GM12878 (cell line): ENCODE data around the gene NUMB. TPM values are rescaled to one million over a fixed set of nuclear protein-coding genes. Genes with fewer than 3 reads are reported as not detected.

ENCODE experiments used
- ATAC-seq: fragments of 200-7000 bp; cut with Tn5 transposase; 3 replicates; pipeline ENCODE4 v1.9.1; 2020; ENCODE audit warnings: mild to moderate bottlenecking, moderate library complexity
- BruUV-seq: library from RNA; stranded (reverse); fragments of 400-500 nt; replicated peaks from 2 replicates; lab custom pipeline; 2021; lab: Mats Ljungman, UMichigan
- CTCF ChIA-PET: fragments of 300-600 bp; sonication (Branson Sonifier 250); formaldehyde crosslinking; extraction: SDS; loops from one replicate; lab custom pipeline; 2021; ENCODE audit warnings: inconsistent platforms; lab: Yijun Ruan, JAX
- POLR2A ChIA-PET: fragments of 350-600 bp; formaldehyde crosslinking; extraction: SDS; loops from one replicate; lab custom pipeline; 2021; ENCODE audit warnings: inconsistent platforms; lab: Charles Lee
- RAD21 ChIA-PET: fragments of 300-600 bp; sonication (Branson Sonifier 250); formaldehyde crosslinking; loops from one replicate; lab custom pipeline; 2023; ENCODE audit warnings: antibody characterized with exemption; ENCODE audit not compliant: unreplicated experiment; lab: Charles Lee
- SMC1A ChIA-PET: fragments of 300-600 bp; sonication (Branson Sonifier 250); formaldehyde crosslinking; loops from one replicate; lab custom pipeline; 2023; ENCODE audit not compliant: unreplicated experiment, uncharacterized antibody; lab: Charles Lee
- DNase-seq: peaks from one replicate; pipeline ENCODE4 v3.0.0-alpha.2; 2011; ENCODE audit warnings: low read depth, low spot score
- FAIRE-seq: peaks from 3 replicates; lab custom pipeline; 2011; peaks lifted over from hg19 to GRCh38; lab: Jason Lieb, UNC
- H2AFZ ChIP-seq: 2 replicates; pipeline ENCODE4 v1.6.0; 2011; ENCODE audit warnings: low read depth, low read length, control low read depth; ENCODE audit not compliant: control insufficient read depth
- H3K27ac ChIP-seq: 2 replicates; pipeline ENCODE4 v1.5.1; 2011; ENCODE audit warnings: control low read depth; ENCODE audit not compliant: control insufficient read depth, insufficient read depth
- H3K27me3 ChIP-seq, 2 experiments: replicated peaks in 1 of 2; 2 replicates each; pipeline versions ENCODE4 v1.6.0 to v1.6.1; 2011; ENCODE audit warnings: low read length in 1 of 2; ENCODE audit not compliant: control insufficient read depth in 2 of 2, insufficient read depth in 2 of 2
- H3K36me3 ChIP-seq, 2 experiments: 2 replicates each; pipeline ENCODE4 v1.5.1; 2011; ENCODE audit warnings: low read length in 1 of 2; ENCODE audit not compliant: control insufficient read depth in 2 of 2, insufficient read depth in 2 of 2
- H3K4me1 ChIP-seq: 2 replicates; pipeline ENCODE4 v1.6.1; 2011; ENCODE audit warnings: mild to moderate bottlenecking, low read length, moderate library complexity, mixed read lengths; ENCODE audit not compliant: control insufficient read depth, insufficient read depth
- H3K4me2 ChIP-seq: 2 replicates; pipeline ENCODE4 v1.6.0; 2011; ENCODE audit warnings: control low read depth; ENCODE audit not compliant: control insufficient read depth, insufficient read depth
- H3K4me3 ChIP-seq: fragments of 200-600 bp; sonication (generic); 2 replicates; pipeline ENCODE4 v1.5.1; 2016
- H3K79me2 ChIP-seq: 2 replicates; pipeline ENCODE4 v1.6.0; 2011; ENCODE audit warnings: low read length; ENCODE audit not compliant: control insufficient read depth, insufficient read depth
- H3K9ac ChIP-seq: 2 replicates; pipeline ENCODE4 v1.8.0; 2011; ENCODE audit warnings: low read length, control low read depth, mixed read lengths; ENCODE audit not compliant: control insufficient read depth, insufficient read depth
- H3K9me3 ChIP-seq: replicated peaks from 3 replicates; pipeline ENCODE4 v1.5.1; 2011; ENCODE audit warnings: mild to moderate bottlenecking, low read length; ENCODE audit not compliant: control insufficient read depth, insufficient read depth
- H4K20me1 ChIP-seq: 2 replicates; pipeline ENCODE4 v1.6.0; 2011; ENCODE audit not compliant: control insufficient read depth, insufficient read depth
- ATF7 ChIP-seq: fragments of 450-650 bp; IDR thresholded peaks from 2 replicates; pipeline ENCODE4 v1.6.1; 2016; ENCODE audit warnings: low read depth, mild to moderate bottlenecking
- BACH1 ChIP-seq: fragments of 450-650 bp; IDR thresholded peaks from 2 replicates; pipeline ENCODE4 v1.6.1; 2017; ENCODE audit warnings: mild to moderate bottlenecking, borderline replicate concordance
- GATAD2B ChIP-seq: fragments of 450-650 bp; conservative IDR thresholded peaks from 2 replicates; pipeline ENCODE4 v1.6.1; 2017; ENCODE audit warnings: low read depth, mild to moderate bottlenecking, moderate library complexity
- HDAC6 ChIP-seq: fragments of 200-600 bp; sonication (generic); IDR thresholded peaks from one replicate; pipeline ENCODE4 v1.8.0; 2017; ENCODE audit warnings: antibody characterized with exemption; ENCODE audit not compliant: unreplicated experiment
- HSF1 ChIP-seq: fragments of 150-350 bp; IDR thresholded peaks from 2 replicates; pipeline ENCODE4 v1.6.1; 2014; ENCODE audit warnings: mild to moderate bottlenecking, low read depth, low read length
- POLR2AphosphoS5 ChIP-seq: IDR thresholded peaks from 2 replicates; pipeline ENCODE4 v1.6.1; 2011; ENCODE audit warnings: mild to moderate bottlenecking, low read length, inconsistent platforms
- ZNF622 ChIP-seq: fragments of 450-650 bp; IDR thresholded peaks from 2 replicates; pipeline ENCODE4 v1.6.1; 2017; ENCODE audit warnings: mild to moderate bottlenecking, inconsistent platforms
- ZSCAN29 ChIP-seq: fragments of 450-650 bp; IDR thresholded peaks from 2 replicates; pipeline ENCODE4 v1.6.1; 2017; ENCODE audit warnings: mild to moderate bottlenecking, moderate library complexity
- WGBS: methylation state at CpG from one replicate; pipeline ENCODE4 v1.1.6; 2016; ENCODE audit warnings: low lambda C conversion rate; ENCODE audit not compliant: insufficient replicate concordance, insufficient coverage; ENCODE audit errors: missing lambda C conversion rate; 5-methylcytosine and 5-hydroxymethylcytosine counted together
- in situ Hi-C: fragments of 300-500 bp; cut with MboI; formaldehyde crosslinking; loops from 9 replicates; pipeline ENCODE4 v1.14.3; 2018; ENCODE audit warnings: mixed read lengths
- intact Hi-C: fragments of 100-400 bp; cut with micrococcal nuclease; formaldehyde crosslinking; loops from one replicate; pipeline ENCODE4 v1.14.2; 2022; ENCODE audit not compliant: unreplicated experiment
- polyA plus RNA-seq, 11 experiments: library from polyadenylated mRNA; depleted of rRNA in 4 of 11; unstranded in 6 of 11; stranded (reverse) in 5 of 11; fragments of >200 nt; fragmentation: Nextera tagmentation in 4 of 11; fragmentation: Illumina TruSeq in 1 of 11; extraction: Ambion mirVana in 4 of 11; extraction: Trizol in 1 of 11; gene quantifications; 1 replicate in 1 of 11; 2 replicates in 10 of 11; pipeline versions ENCODE4 v1.2.1 to v1.2.3, GENCODE V29; 2011 to 2016; ENCODE audit warnings: inconsistent platforms in 2 of 11, missing spikeins in 2 of 11, low read depth in 1 of 11
- total RNA-seq, 4 experiments: library from RNA; depleted of rRNA in 3 of 4; stranded (reverse); fragments of >200 nt in 3 of 4; fragmentation: Illumina TruSeq in 1 of 4; extraction: Trizol in 1 of 4; gene quantifications; 2 replicates each; pipeline versions ENCODE4 v1.2.1 to v1.2.3, GENCODE V29; 2013 to 2021
- TF ChIP-seq, protein P1 (sequence below): fragments of 450-650 bp; IDR thresholded peaks from 2 replicates; pipeline ENCODE4 v1.6.1; 2017; ENCODE audit warnings: mild to moderate bottlenecking, moderate library complexity

The NUMB gene
- total and polyA plus RNA-seq, 10 of the 15 experiments (the other 5 are each of a cell fraction or from before 2014, with no cell fraction given): 22.0 to 147 (median 48.9) TPM

DNA sequence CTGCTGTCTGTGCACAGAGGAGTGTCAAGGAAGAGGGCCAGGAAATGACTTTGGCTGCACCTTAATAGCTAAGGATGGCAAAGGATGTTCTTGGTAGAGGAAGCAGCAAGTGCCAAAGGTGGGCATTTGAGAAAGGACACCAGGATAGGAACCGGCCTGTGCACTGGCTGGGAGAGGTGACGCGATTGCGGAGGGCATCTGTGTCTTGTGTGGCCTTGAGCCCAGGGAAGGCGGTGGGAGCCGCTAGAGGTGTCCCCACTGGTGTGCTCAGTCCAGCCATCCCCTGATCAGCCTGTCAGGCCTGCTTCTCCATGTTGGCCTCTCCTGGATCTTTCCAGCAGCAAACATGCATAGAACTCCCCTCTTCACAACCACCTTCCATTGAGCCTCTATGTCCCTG is 190.9 kb downstream of the NUMB start:
- ChIA-PET CTCF (interaction anchor here (1.3 to 2.5 kb wide), 3 partner anchors 36 to 95 kb away, joined by 3 to 9 read pairs (median 8); no protein-coding TSS in a partner anchor), POLR2A (no interaction called here)
- 0 out of 2 replicates have a peak, but pooled peaks have one; percentile 17 for TF ChIP-seq POLR2AphosphoS5
- no peak for TF ChIP-seq BACH1

DNA sequence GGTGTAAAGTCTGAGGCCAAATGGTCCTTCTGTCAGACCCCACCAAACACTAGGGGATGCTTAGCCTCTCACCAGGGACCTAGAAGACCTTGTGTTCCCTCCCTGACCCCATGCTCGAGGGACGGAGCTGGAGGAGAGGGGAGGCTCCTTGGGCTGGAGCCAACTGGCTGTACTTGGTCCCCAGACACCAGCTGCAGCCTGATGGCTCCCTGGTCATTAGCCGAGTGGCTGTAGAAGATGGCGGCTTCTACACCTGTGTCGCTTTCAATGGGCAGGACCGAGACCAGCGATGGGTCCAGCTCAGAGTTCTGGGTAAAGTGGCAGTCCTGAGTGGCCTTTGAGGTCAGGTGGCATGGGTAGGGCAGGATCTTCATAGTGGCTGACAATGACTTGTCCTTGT is 192.0 kb downstream of the NUMB start:
- WGBS: 97% methylated on average over 7 of the region's 7 CpGs
- no TSS peak for BruUV-seq
- Histone ChIP-seq H3K27me3 (no peaks in the 10 kb centered on the region; a peak in 1 of 4 replicates), H3K4me1 (peaks cover 14% of the 10 kb centered on the region), H3K9ac (no peak overlapping the region), H3K4me3 (no peak overlapping the region), H3K79me2 (no peaks in the 10 kb centered on the region), H3K27ac (no peak overlapping the region), H2AFZ (no peak overlapping the region), H3K4me2 (no peak overlapping the region), H3K36me3 (no peaks in the 10 kb centered on the region), H4K20me1 (no peaks in the 10 kb centered on the region), H3K9me3 (no peaks in the 10 kb centered on the region)
- RAD21 ChIA-PET: interaction anchor here (0.8 kb wide), 1 partner anchor 10 kb away, joined by 3 read pairs; no protein-coding TSS in a partner anchor
- intact Hi-C loops: no loop called here
- SMC1A ChIA-PET: interaction anchor here (1.3 to 2.7 kb wide), 4 partner anchors 23 to 206 kb away, joined by 3 to 13 read pairs (median 4); no protein-coding TSS in a partner anchor
- no peak for DNase-seq
- POLR2A ChIA-PET: no interaction called here
- in situ Hi-C loops: no loop called here
- CTCF ChIA-PET: interaction anchor here (1.3 to 2.5 kb wide), 4 partner anchors 9 to 93 kb away, joined by 3 to 9 read pairs (median 8); no protein-coding TSS in a partner anchor
- ATAC-seq: no peak
- no peak for FAIRE-seq
- TF ChIP-seq ZNF622 (no peak), ZSCAN29 (no peak), ATF7 (no peak), HSF1 (no peak), GATAD2B (no peak), HDAC6 (no peak)
- TF ChIP-seq, protein P1, sequence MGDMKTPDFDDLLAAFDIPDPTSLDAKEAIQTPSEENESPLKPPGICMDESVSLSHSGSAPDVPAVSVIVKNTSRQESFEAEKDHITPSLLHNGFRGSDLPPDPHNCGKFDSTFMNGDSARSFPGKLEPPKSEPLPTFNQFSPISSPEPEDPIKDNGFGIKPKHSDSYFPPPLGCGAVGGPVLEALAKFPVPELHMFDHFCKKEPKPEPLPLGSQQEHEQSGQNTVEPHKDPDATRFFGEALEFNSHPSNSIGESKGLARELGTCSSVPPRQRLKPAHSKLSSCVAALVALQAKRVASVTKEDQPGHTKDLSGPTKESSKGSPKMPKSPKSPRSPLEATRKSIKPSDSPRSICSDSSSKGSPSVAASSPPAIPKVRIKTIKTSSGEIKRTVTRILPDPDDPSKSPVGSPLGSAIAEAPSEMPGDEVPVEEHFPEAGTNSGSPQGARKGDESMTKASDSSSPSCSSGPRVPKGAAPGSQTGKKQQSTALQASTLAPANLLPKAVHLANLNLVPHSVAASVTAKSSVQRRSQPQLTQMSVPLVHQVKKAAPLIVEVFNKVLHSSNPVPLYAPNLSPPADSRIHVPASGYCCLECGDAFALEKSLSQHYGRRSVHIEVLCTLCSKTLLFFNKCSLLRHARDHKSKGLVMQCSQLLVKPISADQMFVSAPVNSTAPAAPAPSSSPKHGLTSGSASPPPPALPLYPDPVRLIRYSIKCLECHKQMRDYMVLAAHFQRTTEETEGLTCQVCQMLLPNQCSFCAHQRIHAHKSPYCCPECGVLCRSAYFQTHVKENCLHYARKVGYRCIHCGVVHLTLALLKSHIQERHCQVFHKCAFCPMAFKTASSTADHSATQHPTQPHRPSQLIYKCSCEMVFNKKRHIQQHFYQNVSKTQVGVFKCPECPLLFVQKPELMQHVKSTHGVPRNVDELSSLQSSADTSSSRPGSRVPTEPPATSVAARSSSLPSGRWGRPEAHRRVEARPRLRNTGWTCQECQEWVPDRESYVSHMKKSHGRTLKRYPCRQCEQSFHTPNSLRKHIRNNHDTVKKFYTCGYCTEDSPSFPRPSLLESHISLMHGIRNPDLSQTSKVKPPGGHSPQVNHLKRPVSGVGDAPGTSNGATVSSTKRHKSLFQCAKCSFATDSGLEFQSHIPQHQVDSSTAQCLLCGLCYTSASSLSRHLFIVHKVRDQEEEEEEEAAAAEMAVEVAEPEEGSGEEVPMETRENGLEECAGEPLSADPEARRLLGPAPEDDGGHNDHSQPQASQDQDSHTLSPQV: no peak

More for the DNA sequence above, 190.9 kb downstream of the NUMB start:
- no peaks in the 10 kb centered on the region for H3K9me3 ChIP-seq
- H3K4me2 ChIP-seq: no peak overlapping the region
- peaks cover 14% of the 10 kb centered on the region for H3K4me1 ChIP-seq
- H3K27ac ChIP-seq: no peak overlapping the region
- H3K79me2 ChIP-seq: no peaks in the 10 kb centered on the region
- H3K4me3 ChIP-seq: no peak overlapping the region
- no peak overlapping the region for H2AFZ ChIP-seq
- BruUV-seq: no TSS peak
- 88% methylated on average over 6 of the region's 6 CpGs for WGBS
- peaks cover 1 to 2% of the 10 kb centered on the region in 2 experiments; a peak in 2 of 4 replicates for H3K36me3 ChIP-seq
- H3K9ac ChIP-seq: no peak overlapping the region
- no peaks in the 10 kb centered on the region; a peak in 1 of 4 replicates for H3K27me3 ChIP-seq
- SMC1A ChIA-PET: interaction anchor here (1.3 to 2.7 kb wide), 2 partner anchors 22 to 35 kb away, joined by 3 to 13 read pairs; no protein-coding TSS in a partner anchor
- intact Hi-C loops: no loop called here
- RAD21 ChIA-PET: interaction anchor here (0.8 kb wide), 1 partner anchor 27 kb away, joined by 3 read pairs; no protein-coding TSS in a partner anchor
- no peak for FAIRE-seq
- ATAC-seq: no peak
- DNase-seq: no peak
- H4K20me1 ChIP-seq: no peaks in the 10 kb centered on the region
- in situ Hi-C loops: no loop called here
